ENCODE results near the gene MRPS24.
"Not testable (repeated sequence)": the region's sequence is repeated elsewhere in the genome, so short reads cannot be mapped to it uniquely, and the experiment has no call there.

MRPS24 gene

DNA sequence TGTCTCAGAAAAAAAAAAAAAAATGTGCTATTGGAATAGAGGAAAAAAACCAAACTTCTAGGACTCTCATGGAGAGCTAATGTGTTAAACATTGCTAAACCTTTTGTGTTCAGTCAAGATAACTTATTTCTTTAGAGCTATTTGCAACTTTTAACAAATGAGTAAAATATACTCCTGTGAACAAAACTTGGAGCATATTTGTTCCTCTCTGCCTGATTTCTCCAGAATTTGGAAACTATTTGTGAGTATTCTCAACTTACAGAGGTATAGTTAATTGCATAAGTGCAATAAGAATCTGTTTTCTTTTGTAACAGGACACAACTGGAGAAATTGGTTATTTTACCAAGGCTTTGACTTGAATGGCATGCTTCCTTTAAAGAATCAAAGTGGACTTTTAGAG, 38.4 kb downstream of the MRPS24 start:
- DNase-seq = not testable (repeated sequence)

DNA sequence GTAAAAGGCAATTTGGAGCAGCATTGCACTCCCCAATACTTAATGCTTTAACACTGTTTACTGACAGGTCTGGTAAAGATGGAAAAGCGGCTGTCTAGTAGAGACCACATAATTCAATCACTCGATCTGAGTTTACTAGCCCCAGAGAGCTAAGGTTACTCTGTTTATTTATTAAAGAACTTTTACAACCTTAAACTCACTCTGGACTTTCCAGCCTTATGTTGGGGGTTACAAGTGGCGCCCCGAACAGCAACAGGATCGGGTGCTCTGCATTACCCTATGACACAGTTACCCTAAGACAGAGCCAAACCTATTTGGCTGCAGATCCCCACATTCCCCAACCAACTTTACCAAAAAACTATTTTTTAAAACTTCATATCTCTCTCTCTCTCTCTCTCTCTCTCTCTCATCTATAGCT, 43.9 kb downstream of the MRPS24 start:
- DNase-seq = no peak

DNA sequence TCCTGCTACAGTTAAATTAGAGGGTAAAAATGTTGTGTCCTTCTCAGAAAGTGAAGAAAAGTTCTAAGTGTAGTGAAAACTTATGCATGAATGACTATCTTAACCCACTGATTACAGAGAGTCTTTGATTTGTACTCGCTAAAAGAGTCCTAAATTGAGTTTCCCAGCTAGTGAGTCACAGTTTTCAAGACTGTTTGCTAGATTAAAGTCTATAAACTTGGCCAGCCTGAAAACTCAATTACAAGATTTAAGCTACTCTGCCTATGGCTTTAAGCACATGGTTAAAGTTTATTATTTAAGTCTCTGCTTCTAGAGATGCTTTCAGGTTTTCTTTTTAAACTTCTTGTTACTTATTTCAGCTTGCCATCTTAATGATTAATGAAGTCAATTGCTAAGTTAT, 44.4 kb downstream of the MRPS24 start:
- DNase-seq = no peak

DNA sequence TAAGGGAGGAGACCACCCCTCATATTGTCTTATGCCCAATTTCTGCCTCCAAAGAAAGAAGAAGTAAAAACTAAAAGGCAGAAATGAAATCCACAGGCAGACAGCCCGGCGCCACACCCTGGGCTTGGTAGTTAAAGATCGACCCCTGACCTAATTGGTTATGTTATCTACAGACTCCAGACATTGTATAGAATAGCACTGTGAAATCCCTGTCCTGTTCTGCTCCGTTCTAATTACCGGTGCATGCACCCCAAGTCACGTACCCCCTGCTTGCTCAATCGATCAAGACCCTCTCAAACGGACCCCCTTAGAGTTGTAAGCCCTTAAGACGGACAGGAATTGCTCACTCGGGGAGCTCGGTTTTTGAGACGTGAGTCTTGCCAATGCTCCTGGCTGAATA, 44.8 kb downstream of the MRPS24 start:
- DNase-seq = not testable (repeated sequence)

DNA sequence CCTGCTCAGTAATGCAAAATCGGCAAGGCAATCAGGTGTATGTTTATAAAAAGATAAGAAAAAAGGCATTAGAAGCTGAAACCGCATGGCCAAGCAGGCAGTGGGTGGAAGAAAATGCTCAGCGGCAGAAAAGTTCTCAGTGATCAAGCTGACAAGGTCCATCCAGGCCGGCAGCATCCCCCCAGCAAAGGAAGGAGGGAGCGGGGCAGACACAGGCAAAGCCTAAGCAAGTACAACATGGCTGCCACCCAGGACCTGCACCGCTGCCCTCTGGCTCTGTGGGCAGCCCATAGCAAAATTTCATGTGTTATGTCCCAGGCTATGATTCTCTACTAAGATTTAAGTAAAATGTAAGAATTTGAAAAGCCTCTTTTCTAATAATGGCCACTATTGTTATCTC, 45.4 kb downstream of the MRPS24 start:
- no peak for DNase-seq

DNA sequence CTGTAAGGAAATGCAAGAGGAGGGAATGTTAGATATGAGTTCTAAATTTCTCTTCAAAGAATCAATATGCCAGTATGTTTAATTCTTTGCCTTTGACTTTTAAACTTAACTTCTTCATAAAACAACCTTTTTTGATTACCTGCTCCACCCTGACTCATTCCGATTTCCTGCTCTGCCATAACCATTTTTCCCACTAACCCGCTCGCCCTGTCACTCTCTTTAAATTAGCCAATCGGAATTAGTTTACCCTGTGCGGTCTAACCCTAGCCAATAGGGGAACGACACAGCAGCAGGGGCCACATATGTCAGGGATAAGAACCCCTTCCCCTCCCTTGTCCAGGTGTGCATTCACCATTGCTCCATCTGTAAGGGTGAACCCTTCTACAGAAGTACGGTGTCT, 45.9 kb downstream of the MRPS24 start:
- DNase-seq = not testable (repeated sequence)

Measured in NCI-H1105 (cell line).